ENCODE results near the gene SLC9A7. TPM values are rescaled to one million over a fixed set of nuclear protein-coding genes. Genes with fewer than 3 reads are reported as not detected.

The SLC9A7 gene
- total RNA-seq, 1 donor from 2014 or later, result 3.5 TPM

DNA sequence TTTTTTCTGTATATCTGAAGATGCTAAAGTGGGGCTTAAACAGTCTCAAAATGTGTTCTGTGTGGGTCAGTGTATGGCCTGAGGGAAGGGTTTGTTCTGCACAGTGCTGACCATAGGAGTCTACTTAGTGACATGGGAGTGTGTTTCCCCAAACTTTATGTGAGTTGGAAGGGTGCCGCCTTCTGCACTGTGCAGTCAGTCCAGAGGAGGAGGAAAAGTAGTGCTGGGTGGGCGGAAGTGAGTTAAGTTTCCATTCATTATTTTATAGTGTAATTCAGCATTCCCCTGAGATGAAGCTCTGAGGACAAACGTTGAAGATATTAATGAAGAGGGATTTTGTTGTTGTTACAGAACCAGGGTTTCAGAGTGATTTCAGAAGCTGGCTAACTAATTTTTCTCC lies 182.5 kb downstream of the SLC9A7 start:
- no peaks in the 10 kb centered on the region for H3K36me3 ChIP-seq
- peaks cover 6% of the 10 kb centered on the region for H3K9me3 Mint-ChIP-seq
- no peak for DNase-seq (ENCODE audit: low spot score)
- no peak overlapping the region for H3K27ac Mint-ChIP-seq
- H3K4me1 ChIP-seq, result no peaks in the 10 kb centered on the region
- H3K9ac ChIP-seq, result no peak overlapping the region
- no peak overlapping the region for H2AFZ ChIP-seq (replicated peaks)
- TF ChIP-seq EZH2phosphoT487 (IDR thresholded peaks at IDR 0.05) (no peak), EZH2 (IDR thresholded peaks at IDR 0.05) (no peak)
- TF ChIP-seq, protein P1, sequence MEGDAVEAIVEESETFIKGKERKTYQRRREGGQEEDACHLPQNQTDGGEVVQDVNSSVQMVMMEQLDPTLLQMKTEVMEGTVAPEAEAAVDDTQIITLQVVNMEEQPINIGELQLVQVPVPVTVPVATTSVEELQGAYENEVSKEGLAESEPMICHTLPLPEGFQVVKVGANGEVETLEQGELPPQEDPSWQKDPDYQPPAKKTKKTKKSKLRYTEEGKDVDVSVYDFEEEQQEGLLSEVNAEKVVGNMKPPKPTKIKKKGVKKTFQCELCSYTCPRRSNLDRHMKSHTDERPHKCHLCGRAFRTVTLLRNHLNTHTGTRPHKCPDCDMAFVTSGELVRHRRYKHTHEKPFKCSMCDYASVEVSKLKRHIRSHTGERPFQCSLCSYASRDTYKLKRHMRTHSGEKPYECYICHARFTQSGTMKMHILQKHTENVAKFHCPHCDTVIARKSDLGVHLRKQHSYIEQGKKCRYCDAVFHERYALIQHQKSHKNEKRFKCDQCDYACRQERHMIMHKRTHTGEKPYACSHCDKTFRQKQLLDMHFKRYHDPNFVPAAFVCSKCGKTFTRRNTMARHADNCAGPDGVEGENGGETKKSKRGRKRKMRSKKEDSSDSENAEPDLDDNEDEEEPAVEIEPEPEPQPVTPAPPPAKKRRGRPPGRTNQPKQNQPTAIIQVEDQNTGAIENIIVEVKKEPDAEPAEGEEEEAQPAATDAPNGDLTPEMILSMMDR (IDR thresholded peaks at IDR 0.05), result no peak
- peaks cover 10% of the 10 kb centered on the region for H3K4me1 Mint-ChIP-seq
- no peaks in the 10 kb centered on the region for H3K36me3 Mint-ChIP-seq
- H3K27me3 ChIP-seq, result peaks cover 19% of the 10 kb centered on the region
- no peak overlapping the region for H3K27ac ChIP-seq
- H3K4me2 ChIP-seq, result peak overlapping the region; percentile 85
- peaks cover 9% of the 10 kb centered on the region for H4K20me1 ChIP-seq (ENCODE audit: low read depth)
- peak overlapping the region; percentile 59 for H3K4me3 ChIP-seq
- H3K9me3 ChIP-seq (ENCODE audit: low read depth), result no peaks in the 10 kb centered on the region
- peaks cover 3% of the 10 kb centered on the region for H3K27me3 Mint-ChIP-seq (ENCODE audit: insufficient read depth, low read depth)
- H3K4me3 Mint-ChIP-seq, result peak overlapping the region; percentile 76
- peaks cover 5% of the 10 kb centered on the region for H3F3A ChIP-seq (ENCODE audit: low read depth)
- no peaks in the 10 kb centered on the region for H3K79me2 ChIP-seq (ENCODE audit: low read depth)

DNA sequence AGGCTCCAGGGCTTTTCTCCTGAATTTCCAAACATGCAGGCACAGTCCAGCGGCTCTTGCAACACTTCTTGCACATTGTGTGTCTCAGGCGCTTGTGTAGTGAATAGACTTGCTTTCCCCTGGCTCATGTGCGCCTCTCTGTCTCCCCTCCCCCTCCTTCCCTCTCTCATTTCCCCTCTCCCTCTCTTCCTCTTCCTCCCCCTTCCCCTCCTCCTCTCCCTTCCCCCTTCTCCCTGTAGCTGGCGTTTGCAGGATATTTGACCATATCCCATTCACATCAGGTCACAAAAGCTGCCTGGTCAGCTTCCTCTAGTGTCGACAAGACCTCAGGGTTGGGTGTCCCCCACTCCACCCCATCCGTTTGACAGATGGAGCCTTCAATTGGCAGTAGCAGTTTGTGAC lies 182.9 kb downstream of the SLC9A7 start:
- Histone ChIP-seq H3K4me3 (peak overlapping the region; percentile 59), H3K9me3 (ENCODE audit: low read depth) (no peaks in the 10 kb centered on the region), H3K36me3 (no peaks in the 10 kb centered on the region), H3K9ac (no peak overlapping the region), H3F3A (ENCODE audit: low read depth) (peaks cover 5% of the 10 kb centered on the region), H3K4me1 (no peaks in the 10 kb centered on the region), H3K27ac (no peak overlapping the region), H2AFZ (replicated peaks) (no peak overlapping the region), H3K27me3 (peaks cover 19% of the 10 kb centered on the region), H4K20me1 (ENCODE audit: low read depth) (peaks cover 9% of the 10 kb centered on the region), H3K4me2 (peak overlapping the region; percentile 85), H3K79me2 (ENCODE audit: low read depth) (no peaks in the 10 kb centered on the region)
- TF ChIP-seq, protein P1 (IDR thresholded peaks at IDR 0.05), result no peak
- no peak for TF ChIP-seq EZH2 (IDR thresholded peaks at IDR 0.05)
- no peak for TF ChIP-seq EZH2phosphoT487 (IDR thresholded peaks at IDR 0.05)
- H3K4me1 Mint-ChIP-seq, result peaks cover 10% of the 10 kb centered on the region
- peaks cover 2% of the 10 kb centered on the region for H3K36me3 Mint-ChIP-seq
- peaks cover 3% of the 10 kb centered on the region for H3K27me3 Mint-ChIP-seq (ENCODE audit: insufficient read depth, low read depth)
- DNase-seq (ENCODE audit: low spot score), result peak; percentile 24
- no peak overlapping the region for H3K27ac Mint-ChIP-seq
- peak overlapping the region; percentile 76 for H3K4me3 Mint-ChIP-seq
- peaks cover 8% of the 10 kb centered on the region for H3K9me3 Mint-ChIP-seq

DNA sequence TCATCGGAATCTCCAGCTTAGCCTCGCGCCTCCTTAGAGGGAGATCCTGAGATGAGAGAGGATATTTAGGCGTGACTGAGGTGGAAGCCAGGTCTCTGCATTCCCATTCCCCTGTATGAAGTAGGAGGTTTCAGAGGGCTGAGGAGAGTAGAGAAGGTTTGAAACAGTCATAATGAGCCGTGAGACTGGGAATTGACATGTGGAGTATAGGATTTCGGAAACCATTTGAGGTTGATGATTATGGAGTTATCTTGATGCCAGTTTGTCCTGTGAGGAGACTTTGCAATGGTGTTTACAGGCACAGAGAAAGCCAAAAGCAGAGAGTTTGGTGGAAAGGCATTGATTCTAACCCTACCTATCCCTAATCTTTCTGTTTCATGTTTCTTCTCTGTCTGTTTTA lies 183.3 kb downstream of the SLC9A7 start:
- Mint-ChIP-seq H3K27ac (no peak overlapping the region), H3K27me3 (ENCODE audit: insufficient read depth, low read depth) (peaks cover 3% of the 10 kb centered on the region), H3K4me3 (peak overlapping the region; percentile 76), H3K9me3 (peaks cover 8% of the 10 kb centered on the region), H3K36me3 (peaks cover 2% of the 10 kb centered on the region), H3K4me1 (peaks cover 10% of the 10 kb centered on the region)
- Histone ChIP-seq H3K9me3 (ENCODE audit: low read depth) (no peaks in the 10 kb centered on the region), H3K4me3 (peak overlapping the region; percentile 59), H3K4me1 (no peaks in the 10 kb centered on the region), H3K36me3 (no peaks in the 10 kb centered on the region), H2AFZ (replicated peaks) (no peak overlapping the region), H3K9ac (no peak overlapping the region), H3K27me3 (peaks cover 19% of the 10 kb centered on the region), H3K27ac (no peak overlapping the region), H3K79me2 (ENCODE audit: low read depth) (no peaks in the 10 kb centered on the region), H3F3A (ENCODE audit: low read depth) (peaks cover 5% of the 10 kb centered on the region), H4K20me1 (ENCODE audit: low read depth) (peaks cover 9% of the 10 kb centered on the region), H3K4me2 (peak overlapping the region; percentile 85)
- no peak for DNase-seq (ENCODE audit: low spot score)
- TF ChIP-seq EZH2phosphoT487 (IDR thresholded peaks at IDR 0.05) (no peak), EZH2 (IDR thresholded peaks at IDR 0.05) (no peak)
- TF ChIP-seq, protein P1 (IDR thresholded peaks at IDR 0.05), result no peak

Measured in neural progenitor cell (in vitro differentiated cells).